Transverse colon (tissue), 4 donors: Measurements from ENCODE around the gene TXLNG. TPM values are rescaled to one million over a fixed set of nuclear protein-coding genes. Genes with fewer than 3 reads are reported as not detected.
"Not testable (repeated sequence)": the region's sequence is repeated elsewhere in the genome, so short reads cannot be mapped to it uniquely, and the experiment has no call there.

Experiments
- DNase-seq: peaks from one replicate; pipeline ENCODE4 v3.0.0-alpha.2; 2019
- H3K27ac ChIP-seq, 4 donors: fragments of 200-600 bp; sonication (generic); 2 replicates each; pipeline ENCODE4 v1.5.1; 2016 to 2018; ENCODE audit warnings: inconsistent platforms in 4 of 4
- H3K27me3 ChIP-seq: fragments of 200-600 bp; sonication (generic); 2 replicates; pipeline ENCODE4 v1.5.1; 2017; ENCODE audit warnings: inconsistent platforms
- H3K36me3 ChIP-seq, 4 donors: fragments of 200-600 bp; sonication (generic); 2 replicates each; pipeline ENCODE4 v1.5.1; 2017 to 2019; ENCODE audit warnings: inconsistent platforms in 4 of 4
- H3K4me1 ChIP-seq, 4 donors: fragments of 200-600 bp; sonication (generic); 2 replicates each; pipeline ENCODE4 v1.5.1; 2017 to 2020; ENCODE audit warnings: inconsistent platforms in 4 of 4
- H3K4me3 ChIP-seq, 4 donors: fragments of 200-600 bp; sonication (generic); 1 replicate in 1 of 4; 2 replicates in 3 of 4; pipeline versions ENCODE4 v1.5.1 to v1.6.1; 2017 to 2019; ENCODE audit warnings: inconsistent platforms in 4 of 4
- H3K9me3 ChIP-seq, 2 donors: fragments of 200-600 bp; sonication (generic); 2 replicates each; pipeline ENCODE4 v1.5.1; 2017 to 2019; ENCODE audit warnings: inconsistent platforms in 2 of 2
- EP300 ChIP-seq: sonication (generic); formaldehyde crosslinking; IDR thresholded peaks from one replicate; pipeline ENCODE4 v1.6.1; 2017; ENCODE audit warnings: antibody characterized with exemption, low read depth
- POLR2A ChIP-seq: fragments of 450-650 bp; IDR thresholded peaks from one replicate; pipeline ENCODE4 v1.6.1; 2016; ENCODE audit warnings: antibody characterized with exemption, mild to moderate bottlenecking, moderate library complexity
- POLR2AphosphoS5 ChIP-seq, 3 donors: sonication (generic); formaldehyde crosslinking; IDR thresholded peaks; one replicate each; pipeline ENCODE4 v1.6.1; 2016; ENCODE audit warnings: antibody characterized with exemption in 3 of 3
- WGBS, 2 donors: methylation state at CpG; one replicate each; pipeline ENCODE4 v1.1.5; 2018; ENCODE audit warnings: low coverage in 1 of 2; 5-methylcytosine and 5-hydroxymethylcytosine counted together
- in situ Hi-C, 4 donors: fragments of 200-750 bp; cut with MboI; loops; one replicate each; pipeline versions ENCODE4 v1.15.0 to v1.15.1; 2017; ENCODE audit warnings: low sequenced_read_pairs in 3 of 4, low pct_ligation_motif_present in 1 of 4, low pct_unique_long_range_greater_than_20kb in 1 of 4
- intact Hi-C: fragments of 100-400 bp; cut with DNase I; formaldehyde crosslinking; loops from one replicate; pipeline ENCODE4 v1.15.1; 2023; ENCODE audit warnings: low total_unique reads
- total RNA-seq, 4 donors: library from RNA; depleted of rRNA; stranded (reverse); fragments of >200 nt; gene quantifications; one replicate each; pipeline ENCODE4 v1.1.0, GENCODE V29; 2016
- TF ChIP-seq, protein P1 (sequence below), 5 experiments: fragments of 200-600 bp in 3 of 5; fragments of 450-650 bp in 2 of 5; sonication (generic) in 3 of 5; IDR thresholded peaks; 1 replicate in 2 of 5; 2 replicates in 3 of 5; pipeline ENCODE4 v1.5.1; 2016 to 2017; ENCODE audit warnings: antibody characterized with exemption in 5 of 5, inconsistent platforms in 3 of 5, mild to moderate bottlenecking in 2 of 5, moderate library complexity in 1 of 5

TXLNG gene
- total RNA-seq, 4 donors from 2014 or later = 3.4 to 24.7 (median 12.4) TPM

DNA sequence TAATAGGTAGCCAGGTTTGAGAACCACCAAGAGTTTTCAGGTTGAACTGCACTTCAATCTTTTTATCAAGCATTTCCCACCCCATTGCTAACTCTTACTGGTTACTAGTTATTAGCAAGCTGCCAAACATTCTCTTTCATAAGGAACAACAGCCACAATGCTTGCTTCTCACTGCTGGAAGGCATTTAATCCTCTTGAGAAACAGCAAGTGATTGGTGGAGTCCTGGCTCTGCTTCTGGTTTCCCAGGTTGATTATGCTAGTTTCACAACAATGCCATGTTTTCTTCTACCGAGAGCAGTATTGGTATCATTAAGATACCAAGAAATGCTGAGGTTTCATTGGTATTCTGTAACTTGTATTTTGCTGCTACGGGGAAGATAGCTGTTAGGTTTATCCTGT, 32.2 kb upstream of the TXLNG start:
- H3K36me3 ChIP-seq = no peaks in the 10 kb centered on the region
- TF ChIP-seq EP300 = no peak
- TF ChIP-seq, protein P1, sequence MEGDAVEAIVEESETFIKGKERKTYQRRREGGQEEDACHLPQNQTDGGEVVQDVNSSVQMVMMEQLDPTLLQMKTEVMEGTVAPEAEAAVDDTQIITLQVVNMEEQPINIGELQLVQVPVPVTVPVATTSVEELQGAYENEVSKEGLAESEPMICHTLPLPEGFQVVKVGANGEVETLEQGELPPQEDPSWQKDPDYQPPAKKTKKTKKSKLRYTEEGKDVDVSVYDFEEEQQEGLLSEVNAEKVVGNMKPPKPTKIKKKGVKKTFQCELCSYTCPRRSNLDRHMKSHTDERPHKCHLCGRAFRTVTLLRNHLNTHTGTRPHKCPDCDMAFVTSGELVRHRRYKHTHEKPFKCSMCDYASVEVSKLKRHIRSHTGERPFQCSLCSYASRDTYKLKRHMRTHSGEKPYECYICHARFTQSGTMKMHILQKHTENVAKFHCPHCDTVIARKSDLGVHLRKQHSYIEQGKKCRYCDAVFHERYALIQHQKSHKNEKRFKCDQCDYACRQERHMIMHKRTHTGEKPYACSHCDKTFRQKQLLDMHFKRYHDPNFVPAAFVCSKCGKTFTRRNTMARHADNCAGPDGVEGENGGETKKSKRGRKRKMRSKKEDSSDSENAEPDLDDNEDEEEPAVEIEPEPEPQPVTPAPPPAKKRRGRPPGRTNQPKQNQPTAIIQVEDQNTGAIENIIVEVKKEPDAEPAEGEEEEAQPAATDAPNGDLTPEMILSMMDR (IDR thresholded peaks at IDR 0.05) = no peak
- TF ChIP-seq POLR2AphosphoS5 (IDR thresholded peaks at IDR 0.05) = no peak
- no peak for TF ChIP-seq POLR2A
- H3K4me1 ChIP-seq = no peaks in the 10 kb centered on the region
- no peak for DNase-seq
- 93% methylated on average over 2 of the region's 2 CpGs; no CpG with 5 or more reads in 1 of the 2 donors for WGBS, 2 donors
- intact Hi-C loops (no loop called here), in situ Hi-C loops (no loop called here)
- H3K27ac ChIP-seq = no peak overlapping the region
- H3K27me3 ChIP-seq = no peaks in the 10 kb centered on the region
- no peaks in the 10 kb centered on the region for H3K9me3 ChIP-seq
- no peak overlapping the region for H3K4me3 ChIP-seq

DNA sequence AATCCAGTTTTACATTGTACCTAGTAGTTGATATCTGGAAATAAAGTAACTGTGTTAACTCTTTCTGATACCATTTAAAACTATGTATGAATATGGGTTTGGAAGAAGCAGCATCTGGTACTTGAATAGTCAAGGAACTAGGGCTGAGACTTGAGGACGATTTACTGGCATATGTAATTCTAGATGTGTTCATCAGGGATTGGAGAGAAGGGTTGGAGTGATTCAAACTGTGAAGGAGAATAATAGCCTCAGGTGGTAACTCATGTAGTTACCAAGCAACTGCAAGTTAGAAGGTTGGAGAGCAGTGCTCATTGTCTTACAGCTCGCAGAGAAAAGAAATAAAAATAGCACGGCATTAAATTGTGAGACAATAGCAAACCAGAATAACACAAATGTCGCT, 29.5 kb upstream of the TXLNG start:
- intact Hi-C loops = no loop called here
- Histone ChIP-seq H3K4me3 (no peak overlapping the region), H3K4me1 (no peaks in the 10 kb centered on the region), H3K27ac (no peak overlapping the region), H3K36me3 (no peaks in the 10 kb centered on the region), H3K27me3 (no peaks in the 10 kb centered on the region), H3K9me3 (no peaks in the 10 kb centered on the region)
- in situ Hi-C loops = no loop called here
- TF ChIP-seq EP300 (no peak), POLR2AphosphoS5 (IDR thresholded peaks at IDR 0.05) (no peak), POLR2A (no peak)
- TF ChIP-seq, protein P1 (IDR thresholded peaks at IDR 0.05) = no peak
- WGBS, 2 donors = 87 to 94% methylated on average over 3 to 4 of the region's 4 CpGs
- no peak for DNase-seq

DNA sequence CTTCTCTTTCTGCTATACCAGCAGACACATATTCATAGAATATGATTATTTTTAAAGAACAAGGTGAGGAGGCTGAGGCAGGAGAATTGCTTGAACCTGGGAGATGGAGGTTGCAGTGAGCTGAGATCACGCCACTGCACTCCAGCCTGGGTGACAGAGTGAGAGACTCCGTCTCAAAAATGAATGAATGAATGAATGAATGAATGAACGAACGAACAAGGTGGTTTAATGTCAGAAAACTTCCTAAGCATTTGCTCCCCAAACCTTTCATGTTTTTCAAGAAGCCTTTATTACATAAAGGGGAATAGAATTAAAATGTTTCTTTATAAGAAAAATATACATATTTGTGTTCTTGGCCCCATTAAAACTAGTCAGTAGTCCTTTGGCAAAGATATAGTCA, 24.8 kb upstream of the TXLNG start:
- in situ Hi-C loops, H3K27me3 ChIP-seq, H3K27ac ChIP-seq, H3K36me3 ChIP-seq, H3K4me3 ChIP-seq, DNase-seq, H3K4me1 ChIP-seq, H3K9me3 ChIP-seq, intact Hi-C loops: not testable (repeated sequence)
- WGBS, 2 donors = 92 to 93% methylated on average over 4 of the region's 4 CpGs

DNA sequence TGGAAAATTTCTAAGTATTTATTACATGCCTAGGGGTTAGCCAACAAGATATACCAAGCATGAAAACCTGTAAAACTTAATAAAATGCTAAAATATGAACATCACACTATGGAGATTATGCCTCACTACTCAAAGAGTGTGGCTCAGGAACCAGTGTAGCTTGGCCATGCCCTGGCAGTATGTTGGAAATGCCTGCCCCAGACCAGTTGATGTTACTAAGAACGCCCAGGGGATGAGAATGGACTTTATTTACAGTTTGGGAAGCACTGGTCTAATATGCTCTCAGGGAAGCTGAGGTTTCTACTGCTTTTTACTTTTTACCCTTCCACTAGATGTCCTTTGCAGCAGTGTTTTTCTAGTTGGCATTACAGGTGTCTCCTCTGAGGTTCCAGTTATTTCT, 23.7 kb upstream of the TXLNG start:
- no peaks in the 10 kb centered on the region for H3K36me3 ChIP-seq
- no peak overlapping the region for H3K4me3 ChIP-seq
- in situ Hi-C loops = no loop called here
- no peak overlapping the region for H3K27ac ChIP-seq
- 71% methylated on average over 1 of the region's 1 CpG; no CpG with 5 or more reads in 1 of the 2 donors for WGBS, 2 donors
- H3K9me3 ChIP-seq = no peaks in the 10 kb centered on the region
- DNase-seq = no peak
- no peak for TF ChIP-seq EP300
- TF ChIP-seq, protein P1 (IDR thresholded peaks at IDR 0.05) = no peak
- no peak for TF ChIP-seq POLR2A
- TF ChIP-seq POLR2AphosphoS5 (IDR thresholded peaks at IDR 0.05) = no peak
- no peaks in the 10 kb centered on the region for H3K27me3 ChIP-seq
- H3K4me1 ChIP-seq = no peaks in the 10 kb centered on the region
- intact Hi-C loops = no loop called here

DNA sequence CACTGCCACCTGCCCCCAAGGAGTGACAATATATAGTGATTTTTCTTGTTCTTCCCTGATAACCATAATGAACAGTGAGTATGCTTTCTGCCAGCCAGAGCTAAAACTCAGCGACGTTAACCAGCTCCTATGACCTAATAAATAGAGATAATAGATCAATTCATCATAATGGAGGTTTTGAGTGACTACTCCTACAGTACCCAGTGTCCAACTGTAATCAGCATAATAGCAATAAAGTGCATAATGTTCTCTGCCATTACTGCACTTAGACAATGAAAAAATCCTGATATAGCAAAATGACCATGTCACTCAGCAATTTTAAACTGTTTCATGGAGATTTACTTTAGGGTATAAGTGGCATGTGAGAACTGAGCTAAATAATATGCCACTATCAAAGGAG, 20.7 kb upstream of the TXLNG start:
- WGBS, 2 donors = 85% methylated on average over 2 of the region's 2 CpGs; no CpG with 5 or more reads in 1 of the 2 donors
- no peaks in the 10 kb centered on the region for H3K9me3 ChIP-seq
- intact Hi-C loops (no loop called here), in situ Hi-C loops (no loop called here)
- TF ChIP-seq, protein P1 (IDR thresholded peaks at IDR 0.05) = no peak
- no peak for TF ChIP-seq EP300
- TF ChIP-seq POLR2A = no peak
- TF ChIP-seq POLR2AphosphoS5 (IDR thresholded peaks at IDR 0.05) = no peak
- no peaks in the 10 kb centered on the region for H3K4me1 ChIP-seq
- DNase-seq = no peak
- H3K4me3 ChIP-seq = no peak overlapping the region
- no peak overlapping the region for H3K27ac ChIP-seq
- no peaks in the 10 kb centered on the region for H3K27me3 ChIP-seq
- H3K36me3 ChIP-seq = no peaks in the 10 kb centered on the region
